ENCODE results near the gene ARHGEF37. TPM values are rescaled to one million over a fixed set of nuclear protein-coding genes. Genes with fewer than 3 reads are reported as not detected.
"Not testable (repeated sequence)": the region's sequence is repeated elsewhere in the genome, so short reads cannot be mapped to it uniquely, and the experiment has no call there.

ARHGEF37 gene
- total RNA-seq: 10.2 and 10.8 TPM in 2 replicates

- peak; percentile 53 for DNase-seq (ENCODE audit: low read depth)
Measured at GRCh38 chr5:149581192-149581861, at the start of gene ARHGEF37. ARHGEF37 (plus strand) TSS chr5:149581498; CDS start chr5:149597770, 16,272 bp downstream.

GRCh38 chr5:149532413-149532812 lies 48.9 kb upstream of the ARHGEF37 start:
- no peak for DNase-seq (ENCODE audit: low read depth)

DNA sequence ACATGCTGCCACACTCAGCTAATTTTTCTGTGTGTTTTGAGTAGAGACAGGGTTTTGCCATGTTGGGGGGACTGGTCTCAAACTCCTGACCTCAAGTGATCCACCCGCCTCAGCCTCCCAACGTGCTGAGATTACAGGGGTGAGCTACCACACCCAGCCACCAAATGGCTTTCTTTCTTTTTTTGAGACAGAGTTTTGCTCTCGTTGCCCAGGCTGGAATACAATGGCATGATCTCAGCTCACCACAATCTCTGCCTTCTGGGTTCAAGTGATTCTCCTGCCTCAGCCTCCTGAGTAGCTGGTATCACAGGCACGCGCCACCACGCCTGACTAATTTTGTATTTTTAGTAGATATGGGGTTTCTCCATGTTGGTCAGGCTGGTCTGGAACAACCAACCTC lies 45.5 kb upstream of the ARHGEF37 start:
- not testable (repeated sequence) for DNase-seq (ENCODE audit: low read depth)

GRCh38 chr5:149537374-149537975 lies 43.8 kb upstream of the ARHGEF37 start:
- DNase-seq (ENCODE audit: low read depth): peak; percentile 78

- DNase-seq (ENCODE audit: low read depth): no peak
Measured at GRCh38 chr5:149540089-149540488, 41.2 kb upstream of the ARHGEF37 start.

GRCh38 chr5:149541893-149542292 lies 39.4 kb upstream of the ARHGEF37 start:
- no peak for DNase-seq (ENCODE audit: low read depth)

- no peak for DNase-seq (ENCODE audit: low read depth)
Measured at GRCh38 chr5:149543361-149544027, 37.8 kb upstream of the ARHGEF37 start.

DNA sequence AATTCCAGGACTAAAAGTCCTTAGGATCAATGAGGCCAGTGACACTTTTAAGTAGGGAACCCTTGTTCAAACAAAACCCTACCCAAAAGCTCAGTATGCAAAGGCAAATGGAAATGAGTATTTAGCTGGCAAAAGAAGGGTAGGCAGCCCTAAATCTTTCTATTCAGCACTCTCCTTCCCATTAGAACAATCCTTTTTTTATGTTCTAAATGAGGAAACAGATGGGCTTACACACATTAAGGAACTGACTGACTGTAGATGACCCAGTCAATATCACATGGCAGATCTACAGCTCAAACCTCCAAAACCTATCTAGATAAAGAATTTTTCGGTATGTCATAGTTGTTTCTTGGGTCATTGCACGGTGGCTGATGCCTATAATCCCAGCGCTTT lies 37.3 kb upstream of the ARHGEF37 start:
- no peak for DNase-seq (ENCODE audit: low read depth)

DNA sequence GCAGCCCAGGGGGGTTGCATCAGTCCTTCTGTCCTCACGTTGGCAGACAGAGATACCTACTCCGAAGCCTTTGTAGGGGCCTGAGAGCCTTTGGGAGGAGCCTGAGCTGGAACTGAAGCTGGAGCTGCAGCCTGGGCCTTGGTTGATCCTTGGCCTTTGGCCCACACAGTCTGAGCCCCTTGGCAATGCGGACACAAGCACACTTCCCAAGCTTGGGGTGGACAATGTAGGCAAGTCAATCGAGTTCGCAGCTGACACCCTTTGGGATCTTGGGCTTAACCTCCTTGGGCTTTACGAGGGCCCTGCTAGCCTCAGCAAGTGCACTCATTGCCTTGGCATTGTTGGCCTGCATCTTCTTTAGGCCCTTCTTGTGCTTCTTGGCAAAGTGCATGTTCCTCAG lies 36.0 kb upstream of the ARHGEF37 start:
- DNase-seq (ENCODE audit: low read depth): no peak

DNA sequence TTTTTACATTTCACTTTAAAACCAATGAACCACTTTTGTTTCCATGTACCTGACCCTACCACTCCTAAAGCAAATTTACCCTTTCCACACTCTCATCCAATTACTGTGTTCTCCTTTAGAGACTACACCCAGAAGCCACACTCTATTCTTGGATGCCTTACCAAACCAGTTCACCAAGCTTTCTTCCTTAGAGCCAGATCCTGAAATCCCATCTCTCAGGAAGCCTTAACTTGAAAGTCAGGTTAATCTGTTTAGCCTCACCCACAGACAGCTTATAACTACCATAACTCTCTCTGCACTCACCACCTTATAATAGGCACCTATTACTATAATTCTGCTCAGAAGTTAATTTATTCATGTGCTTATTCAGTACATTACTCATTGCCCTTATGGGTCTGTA lies 34.3 kb upstream of the ARHGEF37 start:
- peak; percentile 35 for DNase-seq (ENCODE audit: low read depth)

DNA sequence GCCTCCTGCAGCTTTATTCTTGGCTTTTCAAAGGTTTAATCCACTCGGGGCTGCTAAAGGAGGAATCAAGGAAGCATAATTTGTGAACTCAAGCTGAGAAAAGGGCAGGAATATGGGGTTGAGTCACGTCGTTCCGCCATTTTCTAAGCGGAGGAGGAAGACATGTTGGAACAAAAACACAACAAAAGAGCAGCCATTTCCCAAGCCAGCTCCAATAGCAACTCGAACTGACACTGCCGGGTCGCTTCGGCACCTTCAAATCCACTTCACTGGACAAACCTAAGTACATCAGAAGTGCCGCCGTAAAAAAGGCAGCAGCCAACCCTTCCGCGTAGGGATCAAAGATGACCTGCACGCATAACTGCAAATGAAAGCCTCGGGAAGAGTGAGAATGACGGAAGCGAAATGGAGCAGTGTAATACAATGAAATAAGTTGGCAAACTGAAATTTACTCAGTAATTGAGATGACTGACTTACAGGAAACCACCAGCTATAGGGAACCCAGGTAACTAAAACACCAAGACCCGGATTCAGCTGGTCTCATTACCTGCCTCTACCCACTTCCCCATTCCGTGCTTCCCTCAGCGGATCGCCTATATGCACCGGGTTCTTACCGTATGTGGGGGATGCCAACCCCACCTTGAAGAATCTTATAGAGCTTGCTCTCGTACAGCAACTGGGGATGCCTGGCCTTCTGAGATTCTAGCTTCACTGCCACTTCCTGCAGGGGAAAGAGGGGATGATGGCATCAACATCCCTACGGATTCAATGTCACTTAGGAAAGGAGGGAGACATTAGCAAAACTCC lies 31.6 kb upstream of the ARHGEF37 start:
- peak; percentile 57 for DNase-seq (ENCODE audit: low read depth)

GRCh38 chr5:149550268-149550583 lies 31.1 kb upstream of the ARHGEF37 start:
- peak; percentile 76 for DNase-seq (ENCODE audit: low read depth)

DNA sequence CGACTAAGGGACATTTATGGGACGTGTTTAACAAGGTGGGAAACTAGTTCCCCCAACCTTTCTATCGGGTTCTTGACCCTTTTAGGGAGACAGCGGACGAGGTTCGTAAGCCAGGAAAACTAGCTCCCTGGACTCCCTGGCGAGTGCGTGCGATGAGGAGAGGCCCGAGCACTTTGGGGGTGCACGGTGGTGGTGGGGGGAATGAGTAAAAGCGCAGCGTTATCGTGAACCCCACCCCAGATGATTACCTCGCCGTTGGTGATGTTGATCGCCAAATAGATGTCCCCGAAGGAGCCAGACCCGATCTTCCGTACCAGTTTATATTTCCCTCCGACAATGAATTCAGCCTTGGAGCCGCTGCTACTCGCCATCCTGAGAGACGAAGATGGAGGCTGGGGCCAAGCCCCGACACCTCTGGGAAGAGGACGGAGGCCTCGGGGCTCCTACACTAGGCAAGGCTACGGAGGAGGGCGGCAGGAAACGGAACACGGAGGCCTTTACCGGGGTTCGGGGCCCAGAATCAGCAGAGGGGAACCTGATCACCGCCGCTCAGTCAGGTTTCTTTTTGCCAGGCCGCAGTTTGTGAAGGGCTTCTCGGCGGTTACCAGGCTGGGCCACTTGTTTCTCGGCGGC lies 30.6 kb upstream of the ARHGEF37 start:
- DNase-seq (ENCODE audit: low read depth): no peak

- DNase-seq (ENCODE audit: low read depth): peak; percentile 93
Measured at GRCh38 chr5:149551227-149552037, 29.9 kb upstream of the ARHGEF37 start, which contains the start of gene CSNK1A1. CSNK1A1 (minus strand) TSS chr5:149551439; CDS start chr5:149550964, 475 bp downstream.

DNA sequence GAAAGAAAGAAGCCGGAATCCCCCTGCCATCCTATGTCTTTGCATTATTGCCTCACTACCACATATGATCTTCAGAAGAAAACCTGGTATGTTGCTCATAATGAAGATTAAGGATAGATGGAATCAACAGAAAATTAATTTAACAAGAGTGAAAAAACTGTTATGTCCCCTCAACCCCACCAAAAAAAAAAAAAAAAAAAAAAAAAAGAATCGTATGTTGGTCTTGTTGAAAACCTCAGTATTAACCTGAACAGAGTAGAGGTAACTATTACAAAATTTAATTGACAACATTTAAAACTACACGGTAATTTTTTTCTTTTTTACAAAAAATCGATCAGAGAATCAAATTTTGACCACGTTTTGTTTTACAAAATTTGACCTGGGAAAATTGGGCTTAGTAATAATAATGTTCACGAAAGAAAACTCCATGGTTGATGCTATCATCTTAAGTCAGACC lies 29.2 kb upstream of the ARHGEF37 start:
- DNase-seq (ENCODE audit: low read depth): no peak

GRCh38 chr5:149552553-149553160 lies 28.6 kb upstream of the ARHGEF37 start:
- no peak for DNase-seq (ENCODE audit: low read depth)

DNA sequence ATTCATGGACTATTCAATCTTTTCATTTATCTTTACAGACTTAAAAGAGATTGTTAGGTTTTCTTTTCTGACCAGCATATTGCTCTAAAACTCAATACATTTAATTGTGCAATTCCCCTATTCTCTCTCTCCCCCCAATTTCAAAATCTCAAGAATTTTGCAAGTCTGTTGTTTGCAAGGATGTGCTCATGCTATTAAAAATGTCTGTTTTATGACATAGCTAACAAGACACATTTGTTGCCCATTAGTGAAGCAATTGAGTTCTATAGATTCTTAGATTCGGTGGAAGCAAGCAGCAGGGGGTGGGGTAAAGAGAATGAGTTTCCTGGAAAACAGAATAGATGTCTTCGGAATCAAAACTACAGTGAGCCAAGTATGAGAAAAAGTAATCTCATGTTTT lies 21.6 kb upstream of the ARHGEF37 start:
- no peak for DNase-seq (ENCODE audit: low read depth)

- peak; percentile 98 for DNase-seq (ENCODE audit: low read depth)
Measured at GRCh38 chr5:149561848-149562247, 19.4 kb upstream of the ARHGEF37 start.

DNA sequence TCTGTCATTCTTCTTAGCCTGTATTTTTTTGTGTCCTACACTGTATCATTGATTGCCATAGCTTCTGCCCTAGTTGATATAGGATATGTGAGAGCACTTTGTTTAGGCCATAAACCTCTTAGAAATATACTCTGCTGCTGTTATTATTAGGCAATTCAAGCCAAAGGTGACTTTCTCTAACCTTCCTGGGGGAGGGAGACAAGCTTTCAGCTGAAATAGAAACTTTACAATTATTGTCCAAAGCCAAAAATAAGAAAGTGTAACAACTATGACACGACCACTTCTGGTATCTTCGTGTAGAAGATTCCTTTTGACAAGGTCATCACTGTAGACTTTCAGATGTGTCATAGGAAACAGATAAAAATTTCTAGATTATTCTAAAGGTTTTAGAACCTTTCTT lies 17.8 kb upstream of the ARHGEF37 start:
- DNase-seq (ENCODE audit: low read depth): no peak

DNA sequence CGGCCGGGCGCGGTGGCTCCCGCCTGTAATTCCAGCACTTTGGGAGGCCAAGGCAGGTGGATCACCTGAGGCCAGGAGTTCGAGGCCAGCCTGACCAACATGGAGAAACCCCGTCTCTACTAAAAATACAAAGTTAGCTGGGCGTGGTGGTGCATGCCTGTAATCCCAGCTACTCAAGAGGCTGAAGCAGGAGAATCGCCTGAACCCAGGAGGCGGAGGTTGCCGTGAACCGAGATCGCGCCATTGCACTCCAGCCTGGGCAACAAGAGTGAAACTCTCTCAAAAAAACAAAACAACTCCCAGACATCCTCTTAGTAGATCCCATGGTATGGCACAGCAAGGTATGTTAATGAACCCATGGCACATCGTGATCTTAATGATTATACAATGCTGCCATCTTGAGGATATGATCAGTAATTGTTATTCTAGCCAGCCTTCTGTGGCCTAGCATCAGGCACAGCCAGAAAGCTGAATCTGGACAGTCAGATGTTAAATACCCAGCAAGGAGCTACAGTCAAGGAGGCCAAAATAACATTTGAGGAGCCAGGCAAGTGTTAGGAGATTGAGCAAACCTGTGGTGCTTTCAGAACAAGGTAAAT lies 16.7 kb upstream of the ARHGEF37 start:
- DNase-seq (ENCODE audit: low read depth): peak; percentile 78
